ENCODE measurements around the gene NHEJ1. TPM values are rescaled to one million over a fixed set of nuclear protein-coding genes. Genes with fewer than 3 reads are reported as not detected.

NHEJ1 gene
- total RNA-seq, 2 experiments from 2014 or later = 19.8 to 21.1 TPM

- no peak for DNase-seq
- Mint-ChIP-seq H3K4me1 (no peaks in the 10 kb centered on the region), H3K36me3 (peaks cover 6% of the 10 kb centered on the region), H3K9me3 (no peaks in the 10 kb centered on the region), H3K27ac (no peak overlapping the region), H3K4me3 (no peak overlapping the region), H3K27me3 (no peaks in the 10 kb centered on the region)
Measured at GRCh38 chr2:219079417-219079816, 81.2 kb downstream of the NHEJ1 start.

GRCh38 chr2:219078951-219079350, 81.7 kb downstream of the NHEJ1 start:
- H3K4me1 Mint-ChIP-seq = no peaks in the 10 kb centered on the region
- no peaks in the 10 kb centered on the region for H3K27me3 Mint-ChIP-seq
- DNase-seq = no peak
- peaks cover 6% of the 10 kb centered on the region for H3K36me3 Mint-ChIP-seq
- H3K4me3 Mint-ChIP-seq = no peak overlapping the region
- H3K9me3 Mint-ChIP-seq = no peaks in the 10 kb centered on the region
- H3K27ac Mint-ChIP-seq = no peak overlapping the region

GRCh38 chr2:219078126-219078525, 82.5 kb downstream of the NHEJ1 start:
- Mint-ChIP-seq H3K27me3 (no peaks in the 10 kb centered on the region), H3K36me3 (peaks cover 6% of the 10 kb centered on the region), H3K4me3 (no peak overlapping the region), H3K27ac (no peak overlapping the region), H3K9me3 (no peaks in the 10 kb centered on the region), H3K4me1 (no peaks in the 10 kb centered on the region)
- no peak for DNase-seq

GRCh38 chr2:219076253-219076652, 84.4 kb downstream of the NHEJ1 start:
- no peaks in the 10 kb centered on the region for H3K9me3 Mint-ChIP-seq
- no peaks in the 10 kb centered on the region for H3K4me1 Mint-ChIP-seq
- H3K27me3 Mint-ChIP-seq = no peaks in the 10 kb centered on the region
- no peak for DNase-seq
- peaks cover 6% of the 10 kb centered on the region for H3K36me3 Mint-ChIP-seq
- H3K27ac Mint-ChIP-seq = no peak overlapping the region
- no peak overlapping the region for H3K4me3 Mint-ChIP-seq

GRCh38 chr2:219073413-219074129, 87.0 kb downstream of the NHEJ1 start:
- H3K4me1 Mint-ChIP-seq = no peaks in the 10 kb centered on the region
- H3K4me3 Mint-ChIP-seq = no peak overlapping the region
- no peaks in the 10 kb centered on the region for H3K9me3 Mint-ChIP-seq
- DNase-seq = no peak
- H3K36me3 Mint-ChIP-seq = peaks cover 6% of the 10 kb centered on the region
- no peak overlapping the region for H3K27ac Mint-ChIP-seq
- H3K27me3 Mint-ChIP-seq = no peaks in the 10 kb centered on the region

GRCh38 chr2:219072741-219073250, 87.8 kb downstream of the NHEJ1 start:
- DNase-seq = no peak
- Mint-ChIP-seq H3K4me1 (no peaks in the 10 kb centered on the region), H3K4me3 (no peak overlapping the region), H3K27me3 (no peaks in the 10 kb centered on the region), H3K36me3 (peaks cover 6% of the 10 kb centered on the region), H3K9me3 (no peaks in the 10 kb centered on the region), H3K27ac (no peak overlapping the region)

- Mint-ChIP-seq H3K4me1 (no peaks in the 10 kb centered on the region), H3K27me3 (no peaks in the 10 kb centered on the region), H3K4me3 (no peak overlapping the region), H3K36me3 (peaks cover 6% of the 10 kb centered on the region), H3K27ac (no peak overlapping the region), H3K9me3 (no peaks in the 10 kb centered on the region)
- DNase-seq = no peak
Measured at GRCh38 chr2:219071131-219071816, 89.3 kb downstream of the NHEJ1 start.

GRCh38 chr2:219065484-219065883, 95.1 kb downstream of the NHEJ1 start:
- Mint-ChIP-seq H3K36me3 (no peaks in the 10 kb centered on the region), H3K4me1 (no peaks in the 10 kb centered on the region)

GRCh38 chr2:219062081-219062480, 98.5 kb downstream of the NHEJ1 start:
- no peak for DNase-seq
- H3K4me3 Mint-ChIP-seq = no peak overlapping the region
- H3K27me3 Mint-ChIP-seq = peaks cover 59% of the 10 kb centered on the region
- peaks cover 14% of the 10 kb centered on the region for H3K4me1 Mint-ChIP-seq
- no peaks in the 10 kb centered on the region for H3K36me3 Mint-ChIP-seq
- H3K9me3 Mint-ChIP-seq = no peaks in the 10 kb centered on the region
- no peak overlapping the region for H3K27ac Mint-ChIP-seq

More at GRCh38 chr2:219065484-219065883, 95.1 kb downstream of the NHEJ1 start:
- Mint-ChIP-seq H3K27me3 (peaks cover 26% of the 10 kb centered on the region), H3K9me3 (no peaks in the 10 kb centered on the region), H3K4me3 (no peak overlapping the region), H3K27ac (no peak overlapping the region)
- no peak for DNase-seq

- DNase-seq = peak; percentile 16
- Mint-ChIP-seq H3K36me3 (no peaks in the 10 kb centered on the region), H3K4me3 (peak within 1 kb of the TSS; percentile 42), H3K4me1 (peaks cover 14% of the 10 kb centered on the region), H3K9me3 (no peaks in the 10 kb centered on the region), H3K27ac (no peak within 1 kb of the TSS), H3K27me3 (peaks cover 69% of the 10 kb centered on the region)
Measured at GRCh38 chr2:219060821-219061791, 99.5 kb downstream of the NHEJ1 start, which contains the start of gene IHH. Gene IHH (minus strand): TSS chr2:219060921. CDS start chr2:219060467, 454 bp downstream.

- Mint-ChIP-seq H3K9me3 (no peaks in the 10 kb centered on the region), H3K27me3 (peaks cover 74% of the 10 kb centered on the region), H3K4me1 (peaks cover 14% of the 10 kb centered on the region), H3K27ac (no peak overlapping the region), H3K36me3 (no peaks in the 10 kb centered on the region), H3K4me3 (peak overlapping the region; percentile 42)
- peak; percentile 22 for DNase-seq
Measured at GRCh38 chr2:219059725-219060682, 100.6 kb downstream of the NHEJ1 start.

GRCh38 chr2:219059375-219059724, 101.3 kb downstream of the NHEJ1 start:
- H3K4me3 Mint-ChIP-seq = peak overlapping the region; percentile 42
- H3K36me3 Mint-ChIP-seq = no peaks in the 10 kb centered on the region
- peaks cover 14% of the 10 kb centered on the region for H3K4me1 Mint-ChIP-seq
- no peaks in the 10 kb centered on the region for H3K9me3 Mint-ChIP-seq
- DNase-seq = no peak
- peaks cover 80% of the 10 kb centered on the region for H3K27me3 Mint-ChIP-seq
- no peak overlapping the region for H3K27ac Mint-ChIP-seq

GRCh38 chr2:219058541-219059374, 101.9 kb downstream of the NHEJ1 start:
- Mint-ChIP-seq H3K36me3 (no peaks in the 10 kb centered on the region), H3K27ac (no peak overlapping the region), H3K4me1 (peaks cover 14% of the 10 kb centered on the region), H3K9me3 (no peaks in the 10 kb centered on the region), H3K4me3 (no peak overlapping the region), H3K27me3 (peaks cover 79% of the 10 kb centered on the region)
- peak; percentile 15 for DNase-seq

Measured in activated naive CD8-positive, alpha-beta T cell treated with anti-CD3 and anti-CD28 coated beads for 36 hours (primary cell).